ENCODE data around the gene STAB2. TPM values are rescaled to one million over a fixed set of nuclear protein-coding genes. Genes with fewer than 3 reads are reported as not detected.
"Not testable (repeated sequence)": the region's sequence is repeated elsewhere in the genome, so short reads cannot be mapped to it uniquely, and the experiment has no call there.

The STAB2 gene
- total RNA-seq, 1 donor from 2014 or later: 0.12 TPM

- DNase-seq (ENCODE audit: extremely low read depth, low read depth, low spot score): no peak
Measured at GRCh38 chr12:103803847-103804246, 216.8 kb downstream of the STAB2 start.

DNA sequence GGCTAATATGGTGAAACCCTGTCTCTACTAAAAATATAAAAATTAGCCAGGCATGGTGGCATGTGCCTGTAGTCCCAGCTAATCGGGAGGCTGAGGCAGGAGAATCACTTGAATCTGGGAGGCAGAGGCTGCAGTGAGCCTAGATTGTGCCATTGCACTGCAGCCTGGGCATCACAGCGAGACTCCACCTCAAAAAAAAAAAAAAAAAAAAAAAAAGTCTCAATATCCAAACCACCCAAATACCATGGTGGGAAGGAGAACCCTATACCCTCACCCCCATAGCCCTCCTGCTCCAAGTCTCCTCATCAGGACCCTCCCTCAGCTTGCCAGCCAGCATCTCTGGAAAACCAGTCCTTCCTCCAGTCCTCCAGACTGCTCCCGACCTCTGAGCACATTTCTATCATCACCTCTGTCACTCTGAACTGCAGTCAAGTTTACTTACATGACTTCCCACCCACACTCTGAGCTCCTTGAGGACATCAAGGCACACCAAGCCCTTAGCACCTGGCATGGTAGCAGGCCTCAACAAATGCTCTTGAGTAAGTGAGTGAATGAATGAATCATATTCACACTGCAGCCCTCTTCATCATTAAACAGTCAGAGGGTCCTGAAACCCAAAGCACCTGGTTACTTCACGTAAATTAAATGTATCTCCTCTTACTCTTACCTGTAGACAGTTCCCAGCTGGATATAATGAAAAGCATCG is 218.7 kb downstream of the STAB2 start:
- DNase-seq (ENCODE audit: extremely low read depth, low read depth, low spot score): no peak

GRCh38 chr12:103806803-103807202 is 219.7 kb downstream of the STAB2 start:
- no peak for DNase-seq (ENCODE audit: extremely low read depth, low read depth, low spot score)

DNA sequence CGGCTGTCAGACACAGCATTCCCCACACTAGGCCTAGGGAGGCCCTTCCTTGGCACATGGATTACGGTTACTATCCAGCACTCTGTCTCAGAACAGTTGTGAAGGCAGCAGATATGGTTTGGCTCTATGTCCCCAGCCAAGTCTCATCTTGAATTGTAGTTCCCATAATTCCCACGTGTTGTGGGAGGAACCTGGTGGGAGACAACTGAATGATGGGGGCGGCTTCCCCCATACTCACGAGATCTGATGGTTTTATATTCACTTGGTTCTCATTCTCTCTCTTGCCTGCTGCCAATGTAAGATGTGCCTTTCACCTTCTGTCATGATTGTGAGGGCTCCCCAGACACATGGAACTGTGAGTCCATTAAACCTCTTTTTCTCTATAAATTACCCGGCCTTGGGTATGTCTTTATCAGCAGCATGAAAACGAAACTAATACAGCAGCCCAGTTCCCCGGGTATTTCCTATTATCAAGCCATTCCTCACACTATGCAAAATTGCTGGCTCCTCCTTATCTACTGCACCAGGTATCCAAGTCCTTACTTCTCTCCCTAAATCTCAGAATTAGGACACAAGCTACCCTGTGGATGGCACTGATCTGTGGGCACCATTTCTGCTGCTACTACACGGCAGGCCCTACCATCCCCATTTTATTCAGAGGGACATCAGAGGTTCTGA is 220.6 kb downstream of the STAB2 start:
- DNase-seq (ENCODE audit: extremely low read depth, low read depth, low spot score): no peak

GRCh38 chr12:103808239-103808880 is 221.3 kb downstream of the STAB2 start:
- no peak for DNase-seq (ENCODE audit: extremely low read depth, low read depth, low spot score)

GRCh38 chr12:103809154-103809553 is 222.1 kb downstream of the STAB2 start:
- no peak for DNase-seq (ENCODE audit: extremely low read depth, low read depth, low spot score)

GRCh38 chr12:103809639-103810038 is 222.6 kb downstream of the STAB2 start:
- not testable (repeated sequence) for DNase-seq (ENCODE audit: extremely low read depth, low read depth, low spot score)

GRCh38 chr12:103810111-103810510 is 223.0 kb downstream of the STAB2 start:
- DNase-seq (ENCODE audit: extremely low read depth, low read depth, low spot score): no peak

DNA sequence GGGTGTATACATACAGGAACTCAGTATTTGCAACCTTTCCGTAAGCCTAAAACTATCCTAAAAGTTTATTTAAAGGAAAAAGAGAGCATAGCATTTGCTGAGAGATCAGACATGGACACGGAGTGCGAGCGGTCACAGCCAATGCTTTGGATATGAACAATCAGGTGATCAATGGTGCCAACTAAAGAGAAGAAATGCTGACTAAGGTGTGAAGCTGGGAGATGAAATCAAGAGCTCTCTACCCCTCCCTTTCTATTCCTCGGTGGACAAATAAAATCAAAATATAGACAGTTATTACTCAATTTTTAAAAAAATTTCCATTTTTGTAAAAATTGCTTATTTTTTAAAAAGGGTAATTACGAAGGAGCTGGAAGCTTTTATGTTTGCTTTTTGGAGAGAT is 224.7 kb downstream of the STAB2 start:
- DNase-seq (ENCODE audit: extremely low read depth, low read depth, low spot score): no peak

DNA sequence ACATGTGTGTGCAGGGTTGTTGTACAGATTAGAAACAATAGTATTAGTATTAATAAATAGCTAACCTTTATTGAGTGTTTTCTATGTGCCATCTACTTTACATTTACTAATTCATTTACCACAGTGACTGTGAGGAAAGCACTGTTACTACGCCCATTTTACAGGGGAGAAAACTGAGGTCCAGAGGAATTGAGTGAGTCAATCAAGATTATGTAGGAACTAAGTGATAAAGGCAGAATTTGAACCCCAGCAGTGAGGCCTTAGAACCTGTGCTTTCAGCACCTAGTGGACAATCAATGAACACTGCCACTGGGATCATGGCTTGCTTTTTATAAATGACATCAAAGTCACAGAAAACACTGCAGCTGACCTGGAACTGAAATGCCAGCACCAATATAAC is 225.7 kb downstream of the STAB2 start:
- DNase-seq (ENCODE audit: extremely low read depth, low read depth, low spot score): no peak

- no peak for DNase-seq (ENCODE audit: extremely low read depth, low read depth, low spot score)
Measured at GRCh38 chr12:103813426-103813825, 226.4 kb downstream of the STAB2 start.

GRCh38 chr12:103813949-103814348 is 226.9 kb downstream of the STAB2 start:
- no peak for DNase-seq (ENCODE audit: extremely low read depth, low read depth, low spot score)

- DNase-seq (ENCODE audit: extremely low read depth, low read depth, low spot score): no peak
Measured at GRCh38 chr12:103814436-103814835, 227.4 kb downstream of the STAB2 start.

Other genes with a start within 250 kb of the STAB2 start
- gene C12orf42, start 91.3 kb upstream of the STAB2 start, total RNA-seq: not detected in 2 replicates